ENCODE results near the gene MOXD1.

DNA sequence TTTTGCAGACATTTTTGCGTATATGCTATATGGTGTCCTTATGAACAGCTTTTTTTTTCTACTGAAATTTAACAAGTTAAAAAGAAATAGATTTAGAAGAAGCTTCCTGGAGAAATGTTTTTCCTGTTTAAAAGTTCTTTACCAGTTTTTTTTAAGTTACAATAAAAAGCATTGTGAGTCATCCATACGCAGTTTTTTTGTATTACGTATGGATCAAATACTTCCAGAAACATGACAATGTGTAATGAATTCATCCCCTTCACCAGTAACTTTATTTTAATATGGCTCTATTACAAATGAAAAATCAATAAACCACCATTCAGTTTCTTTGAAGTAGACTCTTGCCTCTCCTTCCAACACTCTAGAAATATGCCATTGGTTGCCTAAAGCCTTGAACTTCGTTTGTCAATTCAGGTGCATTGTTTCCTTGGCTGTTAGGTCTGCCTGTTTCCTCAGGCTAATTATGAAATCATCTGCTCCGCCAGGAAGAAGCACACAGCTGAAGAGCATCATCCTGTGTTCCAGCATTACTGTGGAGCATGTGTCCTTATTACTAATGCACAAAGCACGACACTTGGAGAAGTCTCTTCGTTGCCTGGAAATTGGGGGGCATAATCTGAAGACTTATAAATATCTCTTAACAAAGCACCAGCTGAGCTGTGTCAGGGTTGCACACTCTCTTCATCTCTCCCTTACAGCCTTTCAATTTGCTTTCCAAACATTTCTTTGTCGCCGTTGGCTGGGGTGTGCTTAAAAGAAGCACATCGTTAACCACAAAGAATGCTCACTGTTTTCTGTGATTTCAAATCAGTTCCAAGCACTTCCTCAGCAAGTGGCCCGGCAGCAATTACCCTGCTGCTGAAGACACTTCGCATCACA is 9.6 kb downstream of the MOXD1 start:
- no peak for TF ChIP-seq POLR2A (IDR thresholded peaks at IDR 0.05)
- TF ChIP-seq, protein P1, sequence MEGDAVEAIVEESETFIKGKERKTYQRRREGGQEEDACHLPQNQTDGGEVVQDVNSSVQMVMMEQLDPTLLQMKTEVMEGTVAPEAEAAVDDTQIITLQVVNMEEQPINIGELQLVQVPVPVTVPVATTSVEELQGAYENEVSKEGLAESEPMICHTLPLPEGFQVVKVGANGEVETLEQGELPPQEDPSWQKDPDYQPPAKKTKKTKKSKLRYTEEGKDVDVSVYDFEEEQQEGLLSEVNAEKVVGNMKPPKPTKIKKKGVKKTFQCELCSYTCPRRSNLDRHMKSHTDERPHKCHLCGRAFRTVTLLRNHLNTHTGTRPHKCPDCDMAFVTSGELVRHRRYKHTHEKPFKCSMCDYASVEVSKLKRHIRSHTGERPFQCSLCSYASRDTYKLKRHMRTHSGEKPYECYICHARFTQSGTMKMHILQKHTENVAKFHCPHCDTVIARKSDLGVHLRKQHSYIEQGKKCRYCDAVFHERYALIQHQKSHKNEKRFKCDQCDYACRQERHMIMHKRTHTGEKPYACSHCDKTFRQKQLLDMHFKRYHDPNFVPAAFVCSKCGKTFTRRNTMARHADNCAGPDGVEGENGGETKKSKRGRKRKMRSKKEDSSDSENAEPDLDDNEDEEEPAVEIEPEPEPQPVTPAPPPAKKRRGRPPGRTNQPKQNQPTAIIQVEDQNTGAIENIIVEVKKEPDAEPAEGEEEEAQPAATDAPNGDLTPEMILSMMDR (IDR thresholded peaks at IDR 0.05), result no peak
